Uterus (tissue), 2 donors: Measurements from ENCODE around the gene SGMS1.

Source experiments
- CTCF ChIP-seq, 4 experiments: fragments of 200-600 bp in 2 of 4; fragments of 450-650 bp in 2 of 4; sonication (generic) in 2 of 4; IDR thresholded peaks; one replicate each; pipeline ENCODE4 v1.5.1; 2016 to 2019; ENCODE audit warnings: antibody characterized with exemption in 4 of 4, mild to moderate bottlenecking in 2 of 4, moderate library complexity in 1 of 4
- POLR2A ChIP-seq, 2 donors: fragments of 450-650 bp; IDR thresholded peaks; one replicate each; pipeline ENCODE4 v1.6.1; 2016; ENCODE audit warnings: antibody characterized with exemption in 2 of 2, mild to moderate bottlenecking in 1 of 2, moderate library complexity in 1 of 2

GRCh38 chr10:50341987-50342386, 281.8 kb downstream of the SGMS1 start:
- TF ChIP-seq CTCF (IDR thresholded peaks at IDR 0.05) = no peak
- no peak for TF ChIP-seq POLR2A (IDR thresholded peaks at IDR 0.05)
